ENCODE data around the gene TMBIM1.
A peak's percentile ranks its signal among the peaks of the same experiment; 100 is the strongest.
"Not testable (repeated sequence)": the region's sequence is repeated elsewhere in the genome, so short reads cannot be mapped to it uniquely, and the experiment has no call there.

The TMBIM1 gene

DNA sequence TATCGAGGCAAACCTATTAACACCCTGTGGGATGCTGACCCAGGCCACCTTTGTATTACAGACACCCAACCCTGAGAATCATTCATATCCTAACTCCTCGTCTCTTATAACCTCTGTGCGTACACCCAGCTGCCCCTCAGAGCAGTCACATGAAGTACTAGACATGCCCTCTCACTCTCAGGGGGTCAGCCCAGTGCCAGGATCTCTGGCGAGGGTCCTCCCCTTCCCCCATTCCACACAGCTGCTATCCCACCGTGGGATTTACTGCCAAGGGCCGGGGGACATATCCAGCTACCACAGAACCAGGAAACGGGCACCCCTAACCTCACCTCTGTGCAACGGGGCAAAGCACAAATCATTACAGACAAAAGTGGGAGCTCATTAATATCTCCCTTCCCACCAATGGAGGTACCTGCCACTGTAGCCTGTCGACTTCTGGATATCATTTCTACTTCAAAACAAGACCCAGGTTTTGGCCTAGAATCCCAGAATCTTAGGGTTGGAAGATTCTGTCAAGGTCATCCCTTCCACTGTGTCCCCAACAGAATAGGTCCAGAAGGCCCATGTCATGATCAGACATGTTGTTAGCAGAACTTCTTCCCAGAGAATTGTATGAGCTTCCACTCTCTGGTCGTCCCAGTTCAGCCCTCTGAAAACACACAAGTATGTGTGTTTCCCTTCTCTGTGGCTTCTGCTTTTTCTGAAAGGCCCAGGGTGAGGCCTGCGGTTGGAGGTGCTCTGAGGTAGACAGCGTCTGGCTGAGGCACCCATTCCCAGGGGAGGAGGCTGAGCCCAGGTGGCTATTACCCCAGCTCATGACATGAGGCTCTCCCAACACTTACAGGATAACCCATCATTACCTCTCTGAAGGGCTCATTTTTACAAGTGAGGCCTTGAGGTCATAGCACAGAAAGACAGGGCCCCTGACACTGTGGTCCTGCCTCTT is 1.7 kb downstream of the TMBIM1 start:
- DNase-seq = no peak

GRCh38 chr2:218289639-218290315 is 2.5 kb downstream of the TMBIM1 start:
- no peak for DNase-seq

GRCh38 chr2:218286570-218287459 is 5.5 kb downstream of the TMBIM1 start:
- peak; percentile 92 for DNase-seq

DNA sequence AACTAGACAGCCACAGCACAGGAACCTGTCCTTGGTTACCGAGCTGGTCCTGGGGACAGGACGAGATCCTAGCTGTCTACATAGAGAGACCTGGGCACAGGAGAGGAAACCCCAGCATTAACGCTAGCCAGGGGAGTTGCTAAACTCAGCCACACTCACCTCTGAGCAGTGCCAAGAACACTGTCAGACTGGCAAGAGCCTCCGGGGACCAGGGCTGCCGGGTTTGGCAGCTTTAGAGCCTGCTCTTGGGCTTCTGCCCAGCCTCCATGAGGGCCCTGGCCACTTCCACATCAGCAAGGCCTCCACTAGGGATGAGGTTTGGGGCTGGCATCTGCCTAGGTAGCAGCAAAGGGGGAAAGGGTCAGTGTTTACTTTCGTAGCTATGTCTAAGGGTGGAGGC is 6.7 kb downstream of the TMBIM1 start:
- no peak for DNase-seq

DNA sequence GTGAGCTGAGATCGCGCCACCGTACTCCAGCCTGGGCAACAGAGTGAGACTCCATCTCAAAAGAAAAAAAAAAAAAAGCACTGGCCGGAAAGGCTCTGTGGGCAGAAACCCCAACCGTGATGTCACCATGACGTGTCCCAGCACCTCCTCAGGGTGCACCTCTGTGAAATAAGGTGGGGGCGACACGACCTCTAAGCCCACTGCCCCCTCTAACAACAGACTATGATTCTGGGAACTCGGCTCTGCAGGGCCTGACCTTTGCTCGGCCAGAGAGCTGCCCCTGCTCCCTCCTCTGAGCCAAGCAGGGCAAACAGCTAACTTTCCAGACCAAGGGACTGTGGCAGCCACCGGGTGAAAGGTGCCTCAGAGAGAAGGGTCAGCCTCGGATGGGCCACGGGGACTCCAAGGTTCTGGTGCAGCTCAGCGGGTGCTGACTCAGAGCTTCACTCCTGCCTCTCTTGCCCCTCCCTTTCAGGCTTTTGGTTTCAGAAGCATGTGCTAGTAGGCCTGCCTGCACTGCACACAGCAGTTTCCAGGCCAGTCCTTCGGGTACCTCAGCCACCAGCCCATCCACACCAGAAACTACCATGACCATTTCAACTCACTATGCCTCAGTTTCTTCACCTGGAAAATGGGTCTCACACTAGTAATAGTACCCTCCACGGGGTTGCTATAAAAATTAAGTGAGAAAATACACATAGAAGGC is 8.0 kb downstream of the TMBIM1 start:
- DNase-seq = peak; percentile 44

DNA sequence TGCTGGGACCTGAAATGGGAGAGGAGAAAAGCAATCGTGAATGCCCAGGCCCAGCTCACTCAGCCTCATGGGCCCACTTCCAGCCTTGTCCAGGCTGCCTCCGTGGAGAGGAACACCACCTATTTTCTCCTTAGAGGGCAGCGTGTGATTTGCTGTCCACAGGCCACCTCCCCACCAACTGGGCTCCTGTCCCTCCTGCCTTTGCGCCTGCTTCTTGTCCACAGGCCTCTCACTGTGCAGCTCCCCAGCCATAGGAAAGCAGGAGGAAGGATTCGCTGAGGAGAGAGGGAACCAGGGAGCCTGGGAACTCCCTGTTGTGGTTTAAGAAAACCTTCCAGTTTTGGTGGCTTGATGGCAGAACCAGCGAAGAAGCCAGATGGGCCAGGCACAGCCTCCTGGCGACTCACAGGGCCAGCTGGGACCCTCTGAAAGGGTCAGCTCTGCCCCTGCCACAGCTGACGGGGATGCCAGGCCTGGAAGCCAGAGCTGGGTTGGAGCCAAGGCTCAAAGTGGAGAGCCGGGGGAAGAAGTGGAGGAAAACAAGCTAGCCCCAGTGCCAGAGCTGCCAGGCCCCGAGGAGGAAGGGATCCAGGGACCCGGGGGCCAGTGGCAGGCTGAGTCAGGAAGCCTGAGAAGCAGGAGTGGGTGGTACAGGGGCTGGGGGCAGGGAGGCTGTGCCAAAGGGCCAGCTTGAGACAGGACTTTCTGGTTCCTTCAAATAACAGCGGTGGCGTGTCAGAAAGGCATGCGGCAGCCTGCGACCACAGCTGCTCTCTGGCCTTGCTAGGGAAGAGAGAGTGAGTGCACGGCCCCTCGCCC is 9.9 kb downstream of the TMBIM1 start:
- DNase-seq = no peak

- no peak for DNase-seq
Measured at GRCh38 chr2:218281449-218281848, 10.9 kb downstream of the TMBIM1 start.

DNA sequence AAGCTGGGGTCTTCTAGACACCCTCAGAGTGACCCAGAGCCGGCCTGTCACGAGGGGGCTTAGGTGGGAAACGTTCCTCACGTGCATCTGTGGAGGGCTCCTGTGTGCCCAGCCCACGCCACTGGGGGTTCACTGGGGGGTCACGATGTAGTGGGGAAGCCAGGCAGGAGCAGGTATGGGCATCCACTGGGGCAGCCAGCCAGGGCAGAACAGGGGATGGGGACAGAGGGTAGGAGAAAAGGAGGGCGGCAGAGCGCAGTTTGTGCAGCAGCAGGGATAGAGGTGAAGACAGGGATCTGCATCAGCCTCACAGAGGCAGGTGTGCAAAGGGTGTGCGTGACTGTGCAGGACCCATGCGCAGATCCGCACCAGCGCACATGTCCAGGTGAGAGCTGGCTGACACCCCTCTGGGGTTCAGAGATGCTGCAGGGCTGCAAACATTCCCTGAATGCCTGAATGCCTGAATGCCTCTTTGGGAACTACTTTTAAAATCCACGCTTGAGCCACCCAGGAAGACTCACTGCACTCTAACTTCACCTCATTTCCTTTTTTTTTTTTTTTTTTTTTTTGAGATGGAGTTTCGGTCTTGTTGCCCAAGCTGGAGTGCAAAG is 11.9 kb downstream of the TMBIM1 start:
- no peak for DNase-seq

DNA sequence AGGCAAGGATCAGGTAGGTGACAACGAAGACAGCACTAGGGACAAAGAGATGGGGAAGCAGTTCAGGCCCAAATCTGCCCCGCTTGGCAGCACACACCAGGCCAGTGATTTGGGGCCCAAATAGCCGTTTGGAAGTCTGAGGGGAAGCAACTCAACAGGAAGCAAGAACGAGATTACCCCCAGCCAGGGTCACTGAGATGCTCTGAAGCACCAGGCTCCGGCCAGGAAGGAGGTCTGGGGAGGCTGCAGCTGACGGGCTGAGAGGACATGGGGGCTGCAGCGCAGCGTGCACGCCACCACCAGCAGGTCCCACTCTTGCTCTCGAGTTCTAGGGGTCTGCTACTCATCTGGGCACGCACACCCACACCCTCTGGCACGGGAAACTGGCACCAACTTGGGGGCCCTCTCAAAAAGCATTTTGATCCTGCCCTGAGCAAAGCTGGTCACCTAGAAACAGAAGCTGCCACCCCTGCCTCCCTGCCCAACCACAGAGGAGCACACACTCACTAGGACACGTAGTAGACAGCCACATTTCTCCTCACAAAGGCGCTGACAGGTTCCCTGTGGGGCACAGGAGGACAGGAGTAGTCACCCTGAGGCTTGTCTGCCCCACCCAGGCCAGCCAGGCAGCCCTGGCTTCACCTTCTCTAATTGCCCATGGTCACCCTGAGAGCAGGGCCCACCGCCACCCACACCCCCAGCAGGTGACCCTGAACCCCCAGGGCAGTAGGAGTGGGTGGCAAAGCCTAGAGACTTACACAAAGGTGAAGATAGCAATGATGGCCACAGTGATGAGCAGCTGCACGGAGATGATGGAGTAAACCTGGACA is 13.6 kb downstream of the TMBIM1 start:
- no peak for DNase-seq

GRCh38 chr2:218277921-218278320 is 14.4 kb downstream of the TMBIM1 start:
- DNase-seq = no peak

GRCh38 chr2:218276986-218277755 is 15.1 kb downstream of the TMBIM1 start:
- no peak for DNase-seq

DNA sequence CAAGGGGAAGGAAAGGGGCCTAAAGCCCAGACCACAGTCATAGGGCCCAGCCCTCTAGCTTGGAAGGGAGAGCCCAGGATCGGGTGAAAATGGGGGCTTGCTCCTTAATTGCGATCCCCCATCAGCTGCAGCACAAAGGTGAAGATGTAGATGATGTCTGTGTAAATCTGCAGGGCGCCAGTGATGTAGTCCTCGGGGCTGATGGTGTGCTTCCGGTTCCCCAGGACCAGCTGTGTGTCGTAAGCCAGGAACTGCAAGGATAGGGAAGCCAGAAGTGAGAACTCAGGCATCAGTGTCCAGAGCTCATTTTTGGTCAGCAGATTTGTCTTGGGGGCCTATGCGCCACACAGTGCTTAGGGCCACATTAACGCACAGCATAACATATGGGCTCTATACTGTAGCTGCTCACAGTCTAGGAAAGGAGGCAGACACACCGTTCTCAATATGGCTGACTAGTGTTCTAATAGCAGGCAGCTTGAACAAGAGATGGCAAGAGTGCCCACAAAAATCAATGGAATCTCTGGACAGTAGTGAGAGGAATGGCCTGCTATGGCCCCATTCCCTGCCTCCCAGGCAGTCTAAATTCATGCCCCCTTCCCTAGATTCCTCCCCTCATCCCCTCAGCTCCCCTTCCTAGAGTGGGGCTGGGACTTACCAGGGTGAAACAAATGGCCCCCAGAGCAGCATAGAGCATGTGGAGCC is 16.8 kb downstream of the TMBIM1 start:
- DNase-seq = no peak

GRCh38 chr2:218274586-218274985 is 17.7 kb downstream of the TMBIM1 start:
- DNase-seq = no peak

GRCh38 chr2:218273908-218274249 is 18.4 kb downstream of the TMBIM1 start:
- no peak for DNase-seq

- DNase-seq = not testable (repeated sequence)
Measured at GRCh38 chr2:218273214-218273907, 18.9 kb downstream of the TMBIM1 start.

GRCh38 chr2:218272531-218273212 is 19.6 kb downstream of the TMBIM1 start:
- DNase-seq = peak; percentile 88

- no peak for DNase-seq
Measured at GRCh38 chr2:218271865-218272530, 20.3 kb downstream of the TMBIM1 start.

Measured in fibroblast of skin of right quadriceps (primary cell).